Hippocampal formation (tissue), 2 donors: ENCODE results near the gene QARS1.

Experiments used
- DNase-seq, 2 donors: peaks; one replicate each; lab custom pipeline; 2025; lab: John Stamatoyannopoulos, UW

The QARS1 gene

DNA sequence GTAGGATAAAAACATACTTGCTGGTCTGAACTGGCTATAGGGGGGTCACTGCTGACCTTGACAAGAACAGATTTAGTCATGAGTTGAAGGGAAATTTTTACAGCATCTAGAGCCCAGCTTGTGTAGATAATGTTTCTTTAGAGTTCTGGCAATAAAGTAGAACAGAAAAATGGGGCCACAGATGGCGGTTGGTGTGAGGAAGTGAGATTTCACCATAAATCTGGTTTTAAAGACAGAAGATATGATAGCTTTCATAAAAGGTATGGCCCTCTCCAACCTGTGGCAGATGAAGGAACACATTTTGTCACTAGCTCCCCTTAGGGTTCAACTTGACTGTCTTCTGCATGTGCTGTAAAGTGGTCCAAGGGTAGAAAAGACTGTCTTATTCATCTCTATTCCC, 51.0 kb downstream of the QARS1 start:
- DNase-seq = no peak
